GM23338 (cell line): Measurements from ENCODE around the gene KCNJ11. TPM values are rescaled to one million over a fixed set of nuclear protein-coding genes. Genes with fewer than 3 reads are reported as not detected.

Experiments
- ATAC-seq: fragments of 200-7000 bp; cut with Tn5 transposase; 3 replicates; pipeline ENCODE4 v1.9.1; 2020
- DNase-seq: peaks from one replicate; pipeline ENCODE4 v3.0.0-alpha.2; 2015; ENCODE audit warnings: low spot score
- H2AFZ ChIP-seq: fragments of 200-600 bp; sonication (generic); 2 replicates; pipeline ENCODE4 v1.8.0; 2016; ENCODE audit warnings: antibody characterized with exemption, mild to moderate bottlenecking, moderate library complexity
- H3F3A ChIP-seq: fragments of 200-600 bp; sonication (generic); replicated peaks from 2 replicates; pipeline ENCODE4 v1.8.0; 2017; ENCODE audit warnings: antibody characterized with exemption, mixed run types, low read depth
- H3K27ac ChIP-seq: fragments of 200-600 bp; sonication (generic); 2 replicates; pipeline ENCODE4 v1.6.1; 2016; ENCODE audit warnings: low read depth
- H3K27me3 ChIP-seq: fragments of 200-600 bp; sonication (generic); 2 replicates; pipeline ENCODE4 v1.8.0; 2016; ENCODE audit warnings: mild to moderate bottlenecking, mixed run types, moderate library complexity; ENCODE audit not compliant: insufficient read depth
- H3K36me3 ChIP-seq: fragments of 200-600 bp; sonication (generic); 2 replicates; pipeline ENCODE4 v1.8.0; 2016; ENCODE audit warnings: mild to moderate bottlenecking; ENCODE audit not compliant: insufficient read depth
- H3K4me1 ChIP-seq: fragments of 200-600 bp; sonication (generic); 2 replicates; pipeline ENCODE4 v1.8.0; 2016; ENCODE audit warnings: mild to moderate bottlenecking, moderate library complexity; ENCODE audit not compliant: insufficient read depth
- H3K4me2 ChIP-seq: fragments of 200-600 bp; sonication (generic); 2 replicates; pipeline ENCODE4 v1.7.1; 2017; ENCODE audit warnings: mixed run types
- H3K4me3 ChIP-seq: fragments of 200-600 bp; sonication (generic); 2 replicates; pipeline ENCODE4 v1.6.1; 2016; ENCODE audit warnings: mixed run types
- H3K79me2 ChIP-seq: fragments of 200-600 bp; sonication (generic); replicated peaks from 2 replicates; pipeline ENCODE4 v1.8.0; 2017; ENCODE audit warnings: mild to moderate bottlenecking; ENCODE audit not compliant: insufficient read depth
- H3K9me2 ChIP-seq: fragments of 200-600 bp; sonication (generic); 2 replicates; pipeline ENCODE4 v1.8.0; 2017; ENCODE audit not compliant: insufficient read depth
- H4K20me1 ChIP-seq: fragments of 200-600 bp; sonication (generic); replicated peaks from 2 replicates; pipeline ENCODE4 v1.8.0; 2017; ENCODE audit warnings: mild to moderate bottlenecking; ENCODE audit not compliant: insufficient read depth
- H3K27ac Mint-ChIP-seq: 2 replicates; pipeline ENCODE4 v1.8.0; 2020; ENCODE audit warnings: inconsistent platforms, mild to moderate bottlenecking, moderate library complexity, mixed read lengths
- H3K27me3 Mint-ChIP-seq: 3 replicates; pipeline ENCODE4 v1.8.0; 2022; ENCODE audit warnings: low read depth, mild to moderate bottlenecking, moderate library complexity, mixed read lengths, inconsistent platforms; ENCODE audit not compliant: insufficient read depth, poor library complexity
- H3K36me3 Mint-ChIP-seq: 3 replicates; pipeline ENCODE4 v1.8.0; 2021; ENCODE audit warnings: low read depth, mild to moderate bottlenecking, inconsistent platforms, moderate library complexity, mixed read lengths
- H3K4me1 Mint-ChIP-seq: 3 replicates; pipeline ENCODE4 v1.8.0; 2020; ENCODE audit warnings: mild to moderate bottlenecking, inconsistent platforms, mixed read lengths
- H3K4me3 Mint-ChIP-seq: 3 replicates; pipeline ENCODE4 v1.8.0; 2021; ENCODE audit warnings: moderate library complexity, mild to moderate bottlenecking, inconsistent platforms, mixed read lengths
- H3K9me3 Mint-ChIP-seq: 3 replicates; pipeline ENCODE4 v1.8.0; 2020; ENCODE audit warnings: moderate library complexity, mild to moderate bottlenecking, inconsistent platforms, mixed read lengths
- EZH2 ChIP-seq: fragments of 200-600 bp; sonication (generic); IDR thresholded peaks from one replicate; pipeline ENCODE4 v1.8.0; 2017; ENCODE audit warnings: antibody characterized with exemption, mild to moderate bottlenecking, low read depth; ENCODE audit not compliant: unreplicated experiment
- EZH2phosphoT487 ChIP-seq: fragments of 200-600 bp; sonication (generic); IDR thresholded peaks from one replicate; pipeline ENCODE4 v1.8.1; 2018; ENCODE audit warnings: antibody characterized with exemption; ENCODE audit not compliant: unreplicated experiment
- JUNB ChIP-seq: IDR thresholded peaks from one replicate; pipeline ENCODE4 v1.6.1; 2016; ENCODE audit warnings: antibody characterized with exemption; ENCODE audit not compliant: unreplicated experiment
- NANOG ChIP-seq: IDR thresholded peaks from 2 replicates; pipeline ENCODE4 v1.6.1; 2016; ENCODE audit warnings: antibody characterized with exemption, borderline replicate concordance
- ZNF114 ChIP-seq: fragments of 250-450 bp; sonication (Bioruptor Pico); IDR thresholded peaks from 2 replicates; pipeline ENCODE4 v1.5.0; 2020; ENCODE audit warnings: mild to moderate bottlenecking, moderate library complexity
- ZNF331 ChIP-seq: fragments of 250-450 bp; sonication (Bioruptor Pico); IDR thresholded peaks from 2 replicates; pipeline ENCODE4 v1.5.0; 2020; ENCODE audit warnings: low read depth, mild to moderate bottlenecking, moderate library complexity
- polyA plus RNA-seq: library from polyadenylated mRNA; unstranded; fragments of >200 nt; fragmentation: Nextera tagmentation; extraction: Ambion mirVana; gene quantifications from 2 replicates; pipeline ENCODE4 v1.2.1, GENCODE V29; 2016
- total RNA-seq: library from RNA; depleted of rRNA; stranded (reverse); fragments of >200 nt; shearing (Covaris generic); gene quantifications from 2 replicates; pipeline ENCODE4 v1.2.3, GENCODE V29; 2014
- TF ChIP-seq, protein P1 (sequence below): fragments of 250-450 bp; sonication (Bioruptor Pico); IDR thresholded peaks from 2 replicates; pipeline ENCODE4 v1.5.0; 2020; ENCODE audit warnings: mild to moderate bottlenecking, moderate library complexity
- TF ChIP-seq, protein P2 (sequence below): IDR thresholded peaks from one replicate; pipeline ENCODE4 v1.6.1; 2018; ENCODE audit warnings: antibody characterized with exemption; ENCODE audit not compliant: unreplicated experiment
- TF ChIP-seq, protein P3 (sequence below): IDR thresholded peaks from 2 replicates; pipeline ENCODE4 v1.6.1; 2016; ENCODE audit warnings: antibody characterized with exemption
- TF ChIP-seq, protein P4 (sequence below), 2 experiments: fragments of 200-600 bp in 1 of 2; sonication (generic) in 1 of 2; conservative IDR thresholded peaks; 2 replicates each; pipeline versions ENCODE4 v1.5.1 to v1.6.1; 2016 to 2017; ENCODE audit warnings: antibody characterized with exemption in 2 of 2, low read depth in 2 of 2, mild to moderate bottlenecking in 2 of 2, moderate library complexity in 1 of 2

Gene KCNJ11
- total and polyA plus RNA-seq, 2 experiments from 2014 or later: 0.89 to 7.9 TPM

DNA sequence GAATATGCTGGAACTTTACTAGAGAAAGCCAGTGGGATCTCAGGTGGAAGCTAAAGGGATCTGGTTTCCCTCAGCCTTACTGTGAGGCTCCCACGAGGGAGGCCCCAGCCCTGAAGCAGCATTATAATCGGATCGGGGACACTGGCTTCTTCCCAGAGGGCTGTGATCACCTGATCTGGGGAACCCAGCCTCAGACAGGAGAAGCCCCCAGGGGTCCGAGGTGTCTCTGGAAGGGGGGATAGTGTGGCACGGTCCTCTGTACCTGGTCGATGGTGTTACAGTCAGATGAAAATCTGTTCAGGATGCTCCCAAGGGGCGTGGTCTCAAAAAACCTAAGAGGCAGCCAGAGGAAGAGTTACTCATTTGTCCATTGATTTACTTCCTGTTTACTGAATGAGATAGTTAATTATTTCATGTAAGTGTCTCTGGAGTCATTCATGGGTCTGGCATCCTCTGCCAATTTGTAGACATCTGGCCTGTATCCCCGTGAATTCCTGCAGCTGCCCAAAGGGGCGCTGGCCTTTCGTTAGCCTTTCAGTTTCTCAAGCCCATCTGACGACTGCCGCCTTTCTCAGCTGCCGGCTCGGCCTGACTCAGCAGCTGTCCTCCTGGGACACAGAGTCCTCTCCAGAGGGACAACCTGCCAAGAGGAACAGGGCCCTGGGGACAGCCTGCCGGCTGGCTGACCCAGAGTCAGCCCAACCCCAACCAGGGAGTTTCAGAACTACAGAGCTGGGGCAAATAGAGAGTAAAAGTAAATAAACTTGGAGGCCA is 17.0 kb upstream of the KCNJ11 start (continued):
- no peak for TF ChIP-seq NANOG

DNA sequence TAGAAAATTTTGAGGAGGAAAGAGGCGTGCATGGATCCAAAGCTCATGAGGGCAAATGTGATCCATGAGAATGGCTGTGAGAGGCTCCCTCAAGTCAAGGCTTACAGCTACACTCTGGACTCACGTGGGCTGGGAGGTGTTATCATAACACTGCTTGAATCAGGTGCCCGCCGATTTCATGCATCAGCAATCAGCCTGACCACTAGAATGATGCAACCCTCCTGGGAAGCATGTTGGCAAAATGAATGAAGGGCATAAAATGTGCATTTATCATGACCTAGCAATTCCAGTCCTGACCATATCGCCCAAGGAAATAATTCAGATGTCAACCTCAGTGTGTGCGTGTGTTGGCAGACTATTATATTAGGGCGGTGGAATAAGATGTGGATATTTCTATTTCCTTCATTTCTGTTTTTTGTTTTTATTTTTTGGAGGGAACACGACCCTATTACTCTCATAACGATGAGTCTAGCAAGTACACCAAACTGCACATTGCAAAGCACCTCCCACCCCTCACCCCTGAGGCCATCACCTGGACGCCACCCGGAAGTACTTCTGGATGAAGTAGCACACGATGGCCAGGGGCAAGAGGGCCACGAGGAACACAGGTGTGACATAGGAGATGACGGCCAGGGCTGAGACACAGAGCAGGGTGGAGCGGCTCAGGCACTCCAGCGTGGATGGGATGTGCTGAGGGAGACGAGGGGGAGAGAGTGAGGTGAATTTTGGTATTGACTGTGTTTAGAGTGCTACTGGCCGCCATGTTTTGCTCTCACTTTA is 15.7 kb upstream of the KCNJ11 start:
- H3K36me3 Mint-ChIP-seq: no peaks in the 10 kb centered on the region
- peaks cover 7% of the 10 kb centered on the region; the same call in 1 of the 3 replicates for H3K4me1 Mint-ChIP-seq
- H3K9me3 Mint-ChIP-seq: no peaks in the 10 kb centered on the region
- no peak overlapping the region for H3K27ac ChIP-seq
- H3F3A ChIP-seq: no peaks in the 10 kb centered on the region
- H3K27ac Mint-ChIP-seq: no peak overlapping the region
- no peaks in the 10 kb centered on the region for H3K4me1 ChIP-seq
- no peaks in the 10 kb centered on the region for H4K20me1 ChIP-seq
- no peak overlapping the region for H3K4me3 ChIP-seq
- H3K79me2 ChIP-seq: no peaks in the 10 kb centered on the region
- no peaks in the 10 kb centered on the region for H3K36me3 ChIP-seq
- peak overlapping the region; percentile 43; the same call in 1 of the 2 replicates for H2AFZ ChIP-seq
- DNase-seq (no peak), ATAC-seq (no peak)
- H3K27me3 Mint-ChIP-seq: peaks cover 2% of the 10 kb centered on the region
- no peak overlapping the region for H3K4me3 Mint-ChIP-seq
- H3K27me3 ChIP-seq: no peaks in the 10 kb centered on the region
- H3K9me2 ChIP-seq: no peaks in the 10 kb centered on the region
- no peak overlapping the region for H3K4me2 ChIP-seq
- TF ChIP-seq NANOG (no peak), ZNF114 (CRISPR knock-in tag) (no peak), ZNF331 (CRISPR knock-in tag) (no peak), JUNB (no peak), EZH2phosphoT487 (no peak), EZH2 (no peak)
- TF ChIP-seq, protein P1, sequence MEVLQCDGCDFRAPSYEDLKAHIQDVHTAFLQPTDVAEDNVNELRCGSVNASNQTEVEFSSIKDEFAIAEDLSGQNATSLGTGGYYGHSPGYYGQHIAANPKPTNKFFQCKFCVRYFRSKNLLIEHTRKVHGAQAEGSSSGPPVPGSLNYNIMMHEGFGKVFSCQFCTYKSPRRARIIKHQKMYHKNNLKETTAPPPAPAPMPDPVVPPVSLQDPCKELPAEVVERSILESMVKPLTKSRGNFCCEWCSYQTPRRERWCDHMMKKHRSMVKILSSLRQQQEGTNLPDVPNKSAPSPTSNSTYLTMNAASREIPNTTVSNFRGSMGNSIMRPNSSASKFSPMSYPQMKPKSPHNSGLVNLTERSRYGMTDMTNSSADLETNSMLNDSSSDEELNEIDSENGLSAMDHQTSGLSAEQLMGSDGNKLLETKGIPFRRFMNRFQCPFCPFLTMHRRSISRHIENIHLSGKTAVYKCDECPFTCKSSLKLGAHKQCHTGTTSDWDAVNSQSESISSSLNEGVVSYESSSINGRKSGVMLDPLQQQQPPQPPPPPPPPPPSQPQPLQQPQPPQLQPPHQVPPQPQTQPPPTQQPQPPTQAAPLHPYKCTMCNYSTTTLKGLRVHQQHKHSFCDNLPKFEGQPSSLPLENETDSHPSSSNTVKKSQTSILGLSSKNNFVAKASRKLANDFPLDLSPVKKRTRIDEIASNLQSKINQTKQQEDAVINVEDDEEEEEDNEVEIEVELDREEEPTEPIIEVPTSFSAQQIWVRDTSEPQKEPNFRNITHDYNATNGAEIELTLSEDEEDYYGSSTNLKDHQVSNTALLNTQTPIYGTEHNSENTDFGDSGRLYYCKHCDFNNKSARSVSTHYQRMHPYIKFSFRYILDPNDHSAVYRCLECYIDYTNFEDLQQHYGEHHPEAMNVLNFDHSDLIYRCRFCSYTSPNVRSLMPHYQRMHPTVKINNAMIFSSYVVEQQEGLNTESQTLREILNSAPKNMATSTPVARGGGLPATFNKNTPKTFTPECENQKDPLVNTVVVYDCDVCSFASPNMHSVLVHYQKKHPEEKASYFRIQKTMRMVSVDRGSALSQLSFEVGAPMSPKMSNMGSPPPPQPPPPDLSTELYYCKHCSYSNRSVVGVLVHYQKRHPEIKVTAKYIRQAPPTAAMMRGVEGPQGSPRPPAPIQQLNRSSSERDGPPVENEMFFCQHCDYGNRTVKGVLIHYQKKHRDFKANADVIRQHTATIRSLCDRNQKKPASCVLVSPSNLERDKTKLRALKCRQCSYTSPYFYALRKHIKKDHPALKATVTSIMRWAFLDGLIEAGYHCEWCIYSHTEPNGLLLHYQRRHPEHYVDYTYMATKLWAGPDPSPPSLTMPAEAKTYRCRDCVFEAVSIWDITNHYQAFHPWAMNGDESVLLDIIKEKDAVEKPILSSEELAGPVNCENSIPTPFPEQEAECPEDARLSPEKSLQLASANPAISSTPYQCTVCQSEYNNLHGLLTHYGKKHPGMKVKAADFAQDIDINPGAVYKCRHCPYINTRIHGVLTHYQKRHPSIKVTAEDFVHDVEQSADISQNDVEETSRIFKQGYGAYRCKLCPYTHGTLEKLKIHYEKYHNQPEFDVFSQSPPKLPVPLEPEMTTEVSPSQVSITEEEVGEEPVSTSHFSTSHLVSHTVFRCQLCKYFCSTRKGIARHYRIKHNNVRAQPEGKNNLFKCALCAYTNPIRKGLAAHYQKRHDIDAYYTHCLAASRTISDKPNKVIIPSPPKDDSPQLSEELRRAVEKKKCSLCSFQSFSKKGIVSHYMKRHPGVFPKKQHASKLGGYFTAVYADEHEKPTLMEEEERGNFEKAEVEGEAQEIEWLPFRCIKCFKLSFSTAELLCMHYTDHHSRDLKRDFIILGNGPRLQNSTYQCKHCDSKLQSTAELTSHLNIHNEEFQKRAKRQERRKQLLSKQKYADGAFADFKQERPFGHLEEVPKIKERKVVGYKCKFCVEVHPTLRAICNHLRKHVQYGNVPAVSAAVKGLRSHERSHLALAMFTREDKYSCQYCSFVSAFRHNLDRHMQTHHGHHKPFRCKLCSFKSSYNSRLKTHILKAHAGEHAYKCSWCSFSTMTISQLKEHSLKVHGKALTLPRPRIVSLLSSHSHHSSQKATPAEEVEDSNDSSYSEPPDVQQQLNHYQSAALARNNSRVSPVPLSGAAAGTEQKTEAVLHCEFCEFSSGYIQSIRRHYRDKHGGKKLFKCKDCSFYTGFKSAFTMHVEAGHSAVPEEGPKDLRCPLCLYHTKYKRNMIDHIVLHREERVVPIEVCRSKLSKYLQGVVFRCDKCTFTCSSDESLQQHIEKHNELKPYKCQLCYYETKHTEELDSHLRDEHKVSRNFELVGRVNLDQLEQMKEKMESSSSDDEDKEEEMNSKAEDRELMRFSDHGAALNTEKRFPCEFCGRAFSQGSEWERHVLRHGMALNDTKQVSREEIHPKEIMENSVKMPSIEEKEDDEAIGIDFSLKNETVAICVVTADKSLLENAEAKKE: no peak
- TF ChIP-seq, protein P2, sequence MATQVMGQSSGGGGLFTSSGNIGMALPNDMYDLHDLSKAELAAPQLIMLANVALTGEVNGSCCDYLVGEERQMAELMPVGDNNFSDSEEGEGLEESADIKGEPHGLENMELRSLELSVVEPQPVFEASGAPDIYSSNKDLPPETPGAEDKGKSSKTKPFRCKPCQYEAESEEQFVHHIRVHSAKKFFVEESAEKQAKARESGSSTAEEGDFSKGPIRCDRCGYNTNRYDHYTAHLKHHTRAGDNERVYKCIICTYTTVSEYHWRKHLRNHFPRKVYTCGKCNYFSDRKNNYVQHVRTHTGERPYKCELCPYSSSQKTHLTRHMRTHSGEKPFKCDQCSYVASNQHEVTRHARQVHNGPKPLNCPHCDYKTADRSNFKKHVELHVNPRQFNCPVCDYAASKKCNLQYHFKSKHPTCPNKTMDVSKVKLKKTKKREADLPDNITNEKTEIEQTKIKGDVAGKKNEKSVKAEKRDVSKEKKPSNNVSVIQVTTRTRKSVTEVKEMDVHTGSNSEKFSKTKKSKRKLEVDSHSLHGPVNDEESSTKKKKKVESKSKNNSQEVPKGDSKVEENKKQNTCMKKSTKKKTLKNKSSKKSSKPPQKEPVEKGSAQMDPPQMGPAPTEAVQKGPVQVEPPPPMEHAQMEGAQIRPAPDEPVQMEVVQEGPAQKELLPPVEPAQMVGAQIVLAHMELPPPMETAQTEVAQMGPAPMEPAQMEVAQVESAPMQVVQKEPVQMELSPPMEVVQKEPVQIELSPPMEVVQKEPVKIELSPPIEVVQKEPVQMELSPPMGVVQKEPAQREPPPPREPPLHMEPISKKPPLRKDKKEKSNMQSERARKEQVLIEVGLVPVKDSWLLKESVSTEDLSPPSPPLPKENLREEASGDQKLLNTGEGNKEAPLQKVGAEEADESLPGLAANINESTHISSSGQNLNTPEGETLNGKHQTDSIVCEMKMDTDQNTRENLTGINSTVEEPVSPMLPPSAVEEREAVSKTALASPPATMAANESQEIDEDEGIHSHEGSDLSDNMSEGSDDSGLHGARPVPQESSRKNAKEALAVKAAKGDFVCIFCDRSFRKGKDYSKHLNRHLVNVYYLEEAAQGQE: no peak
- TF ChIP-seq, protein P3, sequence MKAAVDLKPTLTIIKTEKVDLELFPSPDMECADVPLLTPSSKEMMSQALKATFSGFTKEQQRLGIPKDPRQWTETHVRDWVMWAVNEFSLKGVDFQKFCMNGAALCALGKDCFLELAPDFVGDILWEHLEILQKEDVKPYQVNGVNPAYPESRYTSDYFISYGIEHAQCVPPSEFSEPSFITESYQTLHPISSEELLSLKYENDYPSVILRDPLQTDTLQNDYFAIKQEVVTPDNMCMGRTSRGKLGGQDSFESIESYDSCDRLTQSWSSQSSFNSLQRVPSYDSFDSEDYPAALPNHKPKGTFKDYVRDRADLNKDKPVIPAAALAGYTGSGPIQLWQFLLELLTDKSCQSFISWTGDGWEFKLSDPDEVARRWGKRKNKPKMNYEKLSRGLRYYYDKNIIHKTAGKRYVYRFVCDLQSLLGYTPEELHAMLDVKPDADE: no peak
- TF ChIP-seq, protein P4, sequence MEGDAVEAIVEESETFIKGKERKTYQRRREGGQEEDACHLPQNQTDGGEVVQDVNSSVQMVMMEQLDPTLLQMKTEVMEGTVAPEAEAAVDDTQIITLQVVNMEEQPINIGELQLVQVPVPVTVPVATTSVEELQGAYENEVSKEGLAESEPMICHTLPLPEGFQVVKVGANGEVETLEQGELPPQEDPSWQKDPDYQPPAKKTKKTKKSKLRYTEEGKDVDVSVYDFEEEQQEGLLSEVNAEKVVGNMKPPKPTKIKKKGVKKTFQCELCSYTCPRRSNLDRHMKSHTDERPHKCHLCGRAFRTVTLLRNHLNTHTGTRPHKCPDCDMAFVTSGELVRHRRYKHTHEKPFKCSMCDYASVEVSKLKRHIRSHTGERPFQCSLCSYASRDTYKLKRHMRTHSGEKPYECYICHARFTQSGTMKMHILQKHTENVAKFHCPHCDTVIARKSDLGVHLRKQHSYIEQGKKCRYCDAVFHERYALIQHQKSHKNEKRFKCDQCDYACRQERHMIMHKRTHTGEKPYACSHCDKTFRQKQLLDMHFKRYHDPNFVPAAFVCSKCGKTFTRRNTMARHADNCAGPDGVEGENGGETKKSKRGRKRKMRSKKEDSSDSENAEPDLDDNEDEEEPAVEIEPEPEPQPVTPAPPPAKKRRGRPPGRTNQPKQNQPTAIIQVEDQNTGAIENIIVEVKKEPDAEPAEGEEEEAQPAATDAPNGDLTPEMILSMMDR (conservative IDR thresholded peaks at IDR 0.05; ENCODE audit: low read depth in 2 of 2): no peak
